SJCRH30 (cell line): ENCODE results near the gene NRAP. TPM values are rescaled to one million over a fixed set of nuclear protein-coding genes. Genes with fewer than 3 reads are reported as not detected.

Experiments
- DNase-seq, 2 experiments: peaks; one replicate each; pipeline ENCODE4 v3.0.0-alpha.2; 2015 to 2020
- H3K27ac ChIP-seq: fragments of 250-450 bp; sonication (Bioruptor Pico); 2 replicates; pipeline ENCODE4 v1.5.1; 2020; ENCODE audit warnings: mild to moderate bottlenecking, moderate library complexity
- H3K27me3 ChIP-seq: fragments of 250-450 bp; sonication (Bioruptor Pico); 2 replicates; pipeline ENCODE4 v1.5.1; 2020; ENCODE audit warnings: mild to moderate bottlenecking, moderate library complexity
- H3K36me3 ChIP-seq: fragments of 250-450 bp; sonication (Bioruptor Pico); 2 replicates; pipeline ENCODE4 v1.5.1; 2020; ENCODE audit warnings: mild to moderate bottlenecking, moderate library complexity
- H3K4me1 ChIP-seq: fragments of 250-450 bp; sonication (Bioruptor Pico); 2 replicates; pipeline ENCODE4 v1.5.1; 2020; ENCODE audit warnings: mild to moderate bottlenecking, moderate library complexity
- H3K4me3 ChIP-seq: fragments of 250-450 bp; sonication (Bioruptor Pico); 2 replicates; pipeline ENCODE4 v1.5.1; 2020; ENCODE audit warnings: mild to moderate bottlenecking, moderate library complexity
- H3K9me3 ChIP-seq: fragments of 250-450 bp; sonication (Bioruptor Pico); replicated peaks from 2 replicates; pipeline ENCODE4 v1.5.1; 2020; ENCODE audit warnings: mild to moderate bottlenecking, moderate library complexity
- total RNA-seq: library from RNA; depleted of rRNA; stranded (reverse); fragments of >200 nt; shearing (Covaris generic); gene quantifications from 2 replicates; pipeline ENCODE4 v1.2.3, GENCODE V29; 2014

Gene NRAP
- total RNA-seq, 1 experiment from 2014 or later, result not detected

DNA sequence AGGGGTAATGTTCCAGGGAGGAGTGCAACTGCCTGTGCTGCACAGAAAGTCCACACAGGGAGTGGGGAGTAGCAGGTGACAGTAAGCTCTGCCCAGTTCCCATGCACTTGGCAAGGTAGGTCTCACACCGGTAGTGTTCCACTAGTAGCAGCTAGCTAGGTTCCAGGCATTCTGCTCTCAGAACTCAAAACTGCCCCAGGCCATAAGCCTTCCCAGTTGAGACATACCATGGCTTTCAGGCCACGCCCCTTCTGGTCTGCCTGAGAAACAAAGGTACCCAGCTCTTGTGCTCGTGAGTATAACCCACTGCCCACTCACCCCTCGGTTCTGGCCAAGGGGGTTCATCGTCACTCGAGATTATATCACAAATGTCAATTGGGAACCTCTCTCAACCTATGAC lies 28.4 kb upstream of the NRAP start:
- H3K9me3 ChIP-seq, result peaks cover 16% of the 10 kb centered on the region
- no peak for DNase-seq
- no peak overlapping the region for H3K27ac ChIP-seq
- H3K36me3 ChIP-seq, result peaks cover 31% of the 10 kb centered on the region
- H3K4me3 ChIP-seq, result no peak overlapping the region
- no peaks in the 10 kb centered on the region for H3K27me3 ChIP-seq
- no peaks in the 10 kb centered on the region for H3K4me1 ChIP-seq

DNA sequence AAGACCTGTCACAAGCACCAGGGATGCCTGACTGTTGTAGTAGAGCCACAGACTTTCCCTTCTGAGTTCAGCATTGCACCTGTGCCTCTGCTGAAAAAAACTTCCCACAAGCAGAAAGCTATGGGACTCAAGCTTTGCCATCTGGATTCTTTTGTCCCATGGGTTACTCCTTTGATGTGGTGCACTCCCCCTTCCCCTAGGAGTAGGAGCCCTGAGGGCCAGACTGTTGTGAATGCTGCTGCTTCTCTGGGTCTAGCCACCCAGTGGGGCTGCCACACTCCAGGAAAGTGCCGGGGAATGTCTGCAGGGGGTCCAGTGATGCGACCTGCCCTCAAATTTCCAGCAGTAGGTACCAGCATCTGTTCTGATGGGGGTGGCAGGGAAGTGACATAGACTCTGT lies 27.5 kb upstream of the NRAP start:
- Histone ChIP-seq H3K36me3 (peaks cover 30% of the 10 kb centered on the region), H3K9me3 (peaks cover 25% of the 10 kb centered on the region), H3K4me1 (no peaks in the 10 kb centered on the region), H3K27ac (no peak overlapping the region), H3K27me3 (no peaks in the 10 kb centered on the region), H3K4me3 (no peak overlapping the region)
- DNase-seq, result no peak

DNA sequence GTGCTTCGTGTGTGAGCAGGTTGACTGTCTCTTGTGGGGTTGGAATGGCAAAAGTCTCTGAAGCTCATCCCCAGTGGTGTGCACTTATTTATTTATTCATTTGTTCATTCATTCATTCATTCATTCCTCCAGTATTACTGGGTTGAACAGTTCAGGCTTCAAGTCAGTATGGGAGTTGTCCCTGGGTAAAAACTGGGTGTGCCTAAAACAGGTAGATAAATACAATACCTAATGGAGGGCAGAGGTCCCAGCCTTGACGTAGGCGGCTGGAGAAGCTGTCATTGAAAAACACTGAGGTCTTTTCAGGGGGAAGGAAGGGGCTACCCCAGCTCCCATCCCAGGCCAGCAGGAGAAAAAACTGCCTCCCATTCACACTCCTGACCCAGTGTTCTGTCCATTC lies 26.9 kb upstream of the NRAP start:
- H3K27ac ChIP-seq, result no peak overlapping the region
- DNase-seq, result no peak
- peaks cover 32% of the 10 kb centered on the region for H3K36me3 ChIP-seq
- peaks cover 27% of the 10 kb centered on the region for H3K9me3 ChIP-seq
- no peaks in the 10 kb centered on the region for H3K27me3 ChIP-seq
- H3K4me1 ChIP-seq, result no peaks in the 10 kb centered on the region
- H3K4me3 ChIP-seq, result no peak overlapping the region

DNA sequence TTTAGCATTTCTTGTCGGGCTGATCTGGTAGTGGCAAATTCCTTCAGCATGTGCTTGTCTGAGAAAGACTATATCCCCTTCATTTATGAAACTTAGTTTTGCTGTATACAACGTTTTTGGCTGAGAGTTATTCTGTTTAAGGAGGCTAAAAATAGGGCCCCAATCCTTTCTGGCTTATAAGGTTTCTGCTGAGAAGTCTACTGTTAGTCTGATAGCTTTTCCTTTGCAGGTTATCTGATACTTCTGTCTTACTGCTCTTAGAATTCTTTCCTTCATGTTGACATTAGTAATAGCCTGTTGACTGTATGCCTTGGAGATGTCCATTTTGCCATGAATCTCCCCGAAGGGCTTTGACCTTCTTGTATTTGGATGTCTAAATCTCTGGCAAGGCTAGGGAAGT lies 25.7 kb upstream of the NRAP start:
- Histone ChIP-seq H3K36me3 (peaks cover 22% of the 10 kb centered on the region), H3K27me3 (no peaks in the 10 kb centered on the region), H3K4me1 (no peaks in the 10 kb centered on the region), H3K27ac (no peak overlapping the region), H3K9me3 (peaks cover 32% of the 10 kb centered on the region), H3K4me3 (no peak overlapping the region)
- no peak for DNase-seq

DNA sequence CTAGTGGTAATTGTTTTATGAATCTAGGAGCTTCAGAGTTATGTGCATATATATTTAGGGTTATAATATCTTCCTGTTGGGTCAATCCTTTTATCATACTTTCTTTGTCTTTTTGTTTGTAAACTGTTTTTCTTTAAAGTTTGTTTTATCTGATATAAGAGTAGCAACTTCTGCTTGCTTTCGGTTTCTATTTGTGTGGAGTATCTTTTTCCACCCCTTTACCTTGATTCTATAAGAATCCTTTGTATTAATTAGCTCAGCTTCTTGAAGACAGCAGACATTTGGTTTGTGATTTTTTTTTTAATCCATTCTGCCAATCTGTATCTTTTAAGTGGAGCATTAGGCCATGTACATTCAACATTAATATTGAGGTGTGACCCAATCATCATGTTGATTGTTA lies 25.2 kb upstream of the NRAP start:
- DNase-seq, result no peak
- Histone ChIP-seq H3K9me3 (peaks cover 31% of the 10 kb centered on the region), H3K27me3 (no peaks in the 10 kb centered on the region)

DNA sequence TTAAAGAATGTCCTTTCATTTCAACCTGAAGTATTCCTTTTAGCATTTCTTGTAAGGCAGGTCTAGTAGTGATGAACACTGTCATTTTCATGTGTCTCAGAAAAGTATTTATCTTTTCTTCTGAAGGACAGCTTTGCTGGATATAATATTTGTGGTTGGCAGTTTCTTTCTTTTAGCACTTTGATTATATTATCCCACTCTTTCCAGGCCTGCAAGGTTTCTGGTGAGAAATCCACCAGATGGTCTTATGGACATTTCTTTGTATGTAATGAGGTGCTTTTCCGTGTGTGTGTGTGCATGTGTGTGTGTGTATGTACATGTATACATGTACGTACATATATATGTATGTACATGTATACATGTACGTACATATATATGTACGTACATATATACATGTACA lies 23.2 kb upstream of the NRAP start:
- no peak overlapping the region for H3K4me3 ChIP-seq
- peaks cover 11% of the 10 kb centered on the region; the same call in 1 of the 2 replicates for H3K36me3 ChIP-seq
- H3K27me3 ChIP-seq, result no peaks in the 10 kb centered on the region
- no peak overlapping the region for H3K27ac ChIP-seq
- no peaks in the 10 kb centered on the region for H3K4me1 ChIP-seq
- DNase-seq, result no peak
- peaks cover 26% of the 10 kb centered on the region for H3K9me3 ChIP-seq

More for the DNA sequence above, 25.2 kb upstream of the NRAP start:
- H3K4me1 ChIP-seq, result no peaks in the 10 kb centered on the region
- H3K36me3 ChIP-seq, result peaks cover 22% of the 10 kb centered on the region
- H3K27ac ChIP-seq, result no peak overlapping the region
- no peak overlapping the region for H3K4me3 ChIP-seq

DNA sequence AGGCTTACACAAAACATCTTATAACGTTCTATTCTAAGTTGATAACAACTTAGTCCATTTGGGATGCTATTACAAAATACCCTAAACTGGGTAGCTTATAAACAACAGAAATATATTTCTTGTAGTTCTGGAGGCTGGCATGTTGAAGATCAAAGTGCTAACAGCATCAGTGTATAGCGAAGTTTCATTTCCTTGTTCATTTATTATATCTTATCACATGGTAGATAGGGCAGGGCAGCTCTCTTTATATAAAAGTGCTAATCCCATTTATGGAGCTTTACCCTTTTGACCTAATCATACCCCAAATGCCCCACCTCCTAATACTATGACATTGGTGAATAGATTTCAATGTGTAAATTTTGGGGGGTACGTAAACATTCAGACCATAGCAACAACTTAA lies 22.2 kb upstream of the NRAP start:
- Histone ChIP-seq H3K4me1 (peaks cover 2% of the 10 kb centered on the region; the same call in 1 of the 2 replicates), H3K9me3 (peaks cover 24% of the 10 kb centered on the region), H3K36me3 (peaks cover 9% of the 10 kb centered on the region; the same call in 1 of the 2 replicates), H3K4me3 (no peak overlapping the region), H3K27me3 (no peaks in the 10 kb centered on the region), H3K27ac (no peak overlapping the region)
- no peak for DNase-seq

DNA sequence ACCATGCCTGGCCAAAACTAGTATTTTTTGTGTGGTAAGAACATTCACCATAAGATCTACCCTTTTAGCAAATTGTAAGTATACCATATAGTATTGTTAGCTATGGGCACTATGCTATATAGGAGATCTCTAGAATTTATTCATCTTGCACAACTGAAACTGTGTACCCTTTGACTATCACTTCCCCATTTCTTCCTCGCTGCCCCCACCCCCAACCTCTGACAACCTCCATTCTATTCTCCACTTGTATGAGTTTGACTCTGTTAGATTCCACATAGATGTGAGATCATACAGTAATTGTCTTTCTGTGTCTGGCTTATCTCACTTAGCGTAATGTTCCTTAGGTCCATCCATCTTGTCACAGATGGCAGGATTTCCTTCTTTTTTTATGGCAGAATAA lies 19.5 kb upstream of the NRAP start:
- no peaks in the 10 kb centered on the region for H3K27me3 ChIP-seq
- H3K9me3 ChIP-seq, result peaks cover 24% of the 10 kb centered on the region

DNA sequence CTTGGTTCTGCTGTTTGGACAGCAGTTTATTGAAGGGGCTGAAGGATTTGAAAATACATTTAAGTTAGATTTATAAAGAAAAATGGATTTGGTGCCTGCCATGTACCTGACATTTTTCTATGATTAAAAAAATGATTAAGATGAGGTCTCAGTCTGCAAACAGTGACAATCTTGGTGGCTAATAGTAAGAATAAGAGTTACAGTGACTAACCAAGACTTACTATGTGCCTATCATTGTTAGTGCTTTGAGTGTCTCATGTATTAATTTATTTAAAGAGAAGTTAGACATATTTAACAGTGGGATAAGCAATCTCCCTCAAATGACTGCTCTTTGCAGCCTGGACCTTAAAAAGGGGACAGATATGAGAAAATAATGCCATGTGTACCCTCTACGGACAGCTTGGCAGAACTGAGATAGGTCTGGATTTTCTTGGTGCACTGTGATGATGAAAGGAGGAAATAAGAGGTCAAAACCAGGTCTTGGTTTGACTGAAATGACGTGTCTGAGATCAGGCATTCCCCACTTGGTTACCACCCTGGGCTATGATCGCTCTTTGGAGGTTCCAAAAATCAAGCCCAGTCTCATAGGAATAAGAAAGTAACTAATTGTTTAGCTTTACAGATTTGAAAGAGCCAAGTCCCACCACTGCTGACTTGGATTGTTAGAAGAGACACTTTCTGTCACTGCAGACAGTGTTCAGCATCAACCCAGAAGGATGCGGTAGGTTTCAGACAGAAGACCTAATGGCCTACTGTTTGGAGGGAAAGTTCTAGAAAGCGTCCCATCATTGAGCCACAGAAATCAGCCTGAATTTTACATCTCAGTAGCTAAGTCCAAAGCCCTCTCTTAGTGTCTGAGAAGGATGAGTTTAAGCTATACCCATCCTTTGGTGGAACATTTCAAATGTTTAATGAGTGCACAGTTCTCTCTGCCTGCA lies 18.0 kb upstream of the NRAP start:
- Histone ChIP-seq H3K4me3 (no peak overlapping the region), H3K27me3 (no peaks in the 10 kb centered on the region)
- no peak for DNase-seq

More for the DNA sequence above, 19.5 kb upstream of the NRAP start:
- DNase-seq, result no peak
- Histone ChIP-seq H3K36me3 (peaks cover 9% of the 10 kb centered on the region; the same call in 1 of the 2 replicates), H3K4me1 (peaks cover 3% of the 10 kb centered on the region; the same call in 1 of the 2 replicates), H3K27ac (no peak overlapping the region), H3K4me3 (no peak overlapping the region)

DNA sequence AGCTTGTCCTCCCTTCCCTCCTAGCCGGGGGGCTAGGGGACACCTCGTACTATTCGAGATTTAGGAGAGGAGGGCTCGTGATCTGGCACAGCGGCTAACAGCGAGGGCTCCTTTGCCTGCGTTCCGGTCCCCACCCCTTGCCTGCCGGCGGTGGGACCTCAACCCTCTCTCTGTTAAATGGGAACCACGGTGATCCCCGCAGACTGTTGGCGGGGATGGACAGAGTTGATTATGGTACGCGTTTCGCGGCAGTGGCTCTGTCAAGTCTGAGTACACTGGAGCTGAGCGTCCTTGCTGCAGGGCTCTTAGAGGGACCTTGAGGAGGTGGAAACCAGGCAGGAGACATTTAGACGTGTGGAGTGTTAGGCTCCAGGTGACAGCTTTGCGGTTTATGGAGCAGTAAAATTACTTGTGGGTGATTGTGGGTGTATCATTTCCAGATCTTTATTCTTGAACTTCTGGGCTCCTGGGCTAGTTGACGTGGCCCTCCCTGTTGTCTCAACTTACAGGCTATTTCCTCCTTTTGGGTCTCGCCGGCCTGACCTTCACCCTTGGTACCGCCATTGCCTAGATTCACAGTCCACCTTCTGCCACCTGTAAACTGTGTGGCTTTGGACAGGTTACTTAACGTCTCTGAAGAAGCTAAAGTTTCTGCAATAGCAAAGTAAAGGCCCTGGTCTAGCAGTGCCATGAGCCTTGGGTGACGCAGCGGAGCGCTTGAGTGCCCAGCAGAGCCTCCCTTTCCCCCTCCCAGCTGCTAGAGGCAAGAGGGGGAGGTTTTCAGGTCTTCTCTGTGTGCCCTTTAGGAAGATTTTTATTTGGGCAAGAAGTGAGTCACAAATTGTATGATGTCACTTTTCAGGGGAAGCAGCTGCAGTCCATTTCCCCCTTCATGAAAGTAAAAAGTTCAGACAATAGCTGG lies 16.6 kb upstream of the NRAP start:
- DNase-seq, result peak; percentile 72 to 81
- H3K27ac ChIP-seq, result peak overlapping the region; percentile 82
- H3K27me3 ChIP-seq, result no peaks in the 10 kb centered on the region
- H3K9me3 ChIP-seq, result 0 out of 2 replicates have a peak, but pooled peaks cover 10% of the 10 kb centered on the region
- peak overlapping the region; percentile 83 for H3K4me3 ChIP-seq
- H3K4me1 ChIP-seq, result peaks cover 3% of the 10 kb centered on the region; the same call in 1 of the 2 replicates
- peaks cover 2% of the 10 kb centered on the region; the same call in 1 of the 2 replicates for H3K36me3 ChIP-seq

More for the DNA sequence above, 18.0 kb upstream of the NRAP start:
- Histone ChIP-seq H3K9me3 (peaks cover 17% of the 10 kb centered on the region), H3K4me1 (peaks cover 3% of the 10 kb centered on the region; the same call in 1 of the 2 replicates), H3K36me3 (peaks cover 8% of the 10 kb centered on the region; the same call in 1 of the 2 replicates), H3K27ac (peak overlapping the region; percentile 82)

DNA sequence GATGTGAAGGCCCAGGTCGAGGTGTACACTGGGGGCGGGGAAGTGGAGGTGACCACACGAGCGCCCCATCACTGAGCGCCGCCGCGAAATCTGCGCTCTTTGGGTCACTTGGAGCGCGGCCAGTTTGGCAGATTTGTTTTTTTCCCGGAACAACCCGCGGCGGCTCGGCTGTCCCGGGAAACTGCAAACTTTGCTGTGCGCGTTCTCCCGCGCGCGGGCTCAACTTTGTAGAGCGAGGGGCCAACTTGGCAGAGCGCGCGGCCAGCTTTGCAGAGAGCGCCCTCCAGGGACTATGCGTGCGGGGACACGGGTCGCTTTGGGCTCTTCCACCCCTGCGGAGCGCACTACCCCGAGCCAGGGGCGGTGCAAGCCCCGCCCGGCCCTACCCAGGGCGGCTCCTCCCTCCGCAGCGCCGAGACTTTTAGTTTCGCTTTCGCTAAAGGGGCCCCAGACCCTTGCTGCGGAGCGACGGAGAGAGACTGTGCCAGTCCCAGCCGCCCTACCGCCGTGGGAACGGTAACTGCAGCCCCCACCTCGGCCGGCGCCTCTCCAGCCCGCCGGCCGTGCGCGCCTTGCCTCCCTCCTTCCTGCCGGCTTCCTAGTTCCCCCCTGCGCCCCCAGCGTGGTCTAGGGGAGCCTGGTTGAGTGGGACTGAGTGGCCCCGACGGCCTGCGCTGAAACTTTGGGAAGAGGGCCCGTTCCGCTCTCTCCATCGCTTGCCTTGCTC lies 15.8 kb upstream of the NRAP start, which contains the start of gene CASP7:
CASP7 (plus strand) TSS at position 450 of the 727 bp plus-strand sequence. CDS start 17,582 bp downstream, outside the sequence.
- Histone ChIP-seq H3K4me1 (peaks cover 3% of the 10 kb centered on the region; the same call in 1 of the 2 replicates), H3K27me3 (no peaks in the 10 kb centered on the region), H3K9me3 (0 out of 2 replicates have a peak, but pooled peaks cover 6% of the 10 kb centered on the region), H3K36me3 (peaks cover 2% of the 10 kb centered on the region; the same call in 1 of the 2 replicates), H3K27ac (peak within 1 kb of the TSS; percentile 82), H3K4me3 (peak within 1 kb of the TSS; percentile 83)
- DNase-seq, result peak; percentile 89 to 90

DNA sequence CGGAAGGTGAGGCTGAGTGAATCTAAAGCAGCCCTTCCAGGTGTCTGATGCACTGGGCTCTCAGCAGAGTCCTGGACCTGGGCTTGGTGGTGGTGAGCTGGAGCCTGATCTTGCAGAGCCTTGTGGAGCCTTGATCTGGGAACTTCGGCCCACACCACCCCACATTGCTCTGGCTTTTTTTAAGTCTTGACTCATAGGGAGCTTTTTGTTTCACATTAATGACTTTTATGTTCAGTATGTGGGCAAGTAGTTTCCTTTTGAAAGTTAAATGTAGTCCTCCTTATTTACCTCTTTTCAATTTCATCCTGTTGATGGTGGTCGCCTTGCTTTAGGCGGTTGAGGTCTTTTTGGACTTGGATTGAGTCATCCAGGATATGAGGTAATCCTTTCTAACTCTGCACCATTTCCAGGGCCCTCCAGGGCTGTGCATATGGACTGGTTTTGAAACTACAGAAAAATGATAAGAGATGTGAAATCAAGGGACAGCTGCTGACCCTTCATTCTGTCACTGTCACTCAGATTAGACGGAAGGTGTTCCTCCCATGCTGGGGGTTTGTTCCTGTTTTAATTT lies 2.9 kb upstream of the NRAP start:
- Histone ChIP-seq H3K4me1 (peaks cover 20% of the 10 kb centered on the region), H3K27ac (peak overlapping the region; percentile 74), H3K4me3 (no peak overlapping the region), H3K27me3 (no peaks in the 10 kb centered on the region), H3K36me3 (no peaks in the 10 kb centered on the region), H3K9me3 (no peaks in the 10 kb centered on the region)
- peak; percentile 56 to 74 for DNase-seq

DNA sequence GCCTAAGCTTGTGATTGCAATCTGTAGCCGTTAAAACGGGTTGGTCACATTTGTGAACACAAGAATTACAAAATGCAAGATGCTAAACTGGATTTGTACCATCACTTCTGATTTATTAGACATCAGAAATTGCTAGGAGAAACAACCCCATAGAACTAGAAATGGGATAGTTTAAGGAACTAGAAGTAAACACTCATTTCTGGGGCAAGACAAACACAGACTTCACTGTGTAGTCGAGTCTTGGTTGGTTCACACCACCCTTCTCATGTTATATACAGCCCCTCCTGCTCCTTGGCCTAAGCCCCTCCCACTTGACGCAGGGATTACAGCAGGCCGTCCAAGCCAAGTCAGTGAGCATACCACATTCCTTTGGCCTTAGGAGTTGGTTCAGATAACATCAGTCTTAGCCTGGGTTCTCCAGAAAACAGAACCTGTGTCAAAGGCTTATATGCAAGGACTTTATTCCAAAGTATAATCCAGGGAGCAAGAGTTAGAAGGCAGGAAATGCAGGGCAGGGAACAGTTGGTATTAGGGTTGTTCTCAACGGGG lies 2.0 kb upstream of the NRAP start:
- Histone ChIP-seq H3K27me3 (no peaks in the 10 kb centered on the region), H3K4me3 (no peak overlapping the region), H3K4me1 (peaks cover 20% of the 10 kb centered on the region), H3K27ac (no peak overlapping the region), H3K36me3 (no peaks in the 10 kb centered on the region), H3K9me3 (no peaks in the 10 kb centered on the region)
- DNase-seq, result peak; percentile 54 to 55
